Epidermal melanocyte (primary cell): ENCODE results near the gene PIP5K1C.
A peak's percentile ranks its signal among the peaks of the same experiment; 100 is the strongest.

ENCODE experiments used
- DNase-seq: peaks from one replicate; pipeline ENCODE4 v3.0.0; 2011; ENCODE audit warnings: low spot score; ENCODE audit not compliant: insufficient read length

The PIP5K1C gene

GRCh38 chr19:3700242-3701032 lies at the start of gene PIP5K1C:
Gene PIP5K1C (minus strand): TSS chr19:3700468. CDS start chr19:3700390, 78 bp downstream.
- peak; percentile 90 for DNase-seq

- DNase-seq: no peak
Measured at GRCh38 chr19:3748965-3749364, 48.7 kb upstream of the PIP5K1C start.

GRCh38 chr19:3746371-3747056 lies 46.2 kb upstream of the PIP5K1C start:
- DNase-seq: no peak

- DNase-seq: no peak
Measured at GRCh38 chr19:3745363-3746045, 45.2 kb upstream of the PIP5K1C start.

- DNase-seq: no peak
Measured at GRCh38 chr19:3743486-3743885, 43.2 kb upstream of the PIP5K1C start.

- no peak for DNase-seq
Measured at GRCh38 chr19:3740431-3740830, 40.2 kb upstream of the PIP5K1C start.

- no peak for DNase-seq
Measured at GRCh38 chr19:3738477-3739220, 38.4 kb upstream of the PIP5K1C start.

GRCh38 chr19:3737487-3738205 lies 37.4 kb upstream of the PIP5K1C start:
- no peak for DNase-seq

GRCh38 chr19:3736106-3736724 lies 35.9 kb upstream of the PIP5K1C start:
- DNase-seq: no peak

GRCh38 chr19:3734310-3734600 lies 34.0 kb upstream of the PIP5K1C start:
- DNase-seq: no peak

- no peak for DNase-seq
Measured at GRCh38 chr19:3733549-3734309, 33.5 kb upstream of the PIP5K1C start.

- no peak for DNase-seq
Measured at GRCh38 chr19:3732108-3732507, 31.8 kb upstream of the PIP5K1C start.

GRCh38 chr19:3730457-3730958 lies 30.2 kb upstream of the PIP5K1C start:
- no peak for DNase-seq

- peak; percentile 13 for DNase-seq
Measured at GRCh38 chr19:3725640-3726310, 25.5 kb upstream of the PIP5K1C start.

- no peak for DNase-seq
Measured at GRCh38 chr19:3725121-3725520, 24.9 kb upstream of the PIP5K1C start.

- no peak for DNase-seq
Measured at GRCh38 chr19:3723883-3724282, 23.6 kb upstream of the PIP5K1C start.

GRCh38 chr19:3723110-3723488 lies 22.8 kb upstream of the PIP5K1C start:
- DNase-seq: no peak

GRCh38 chr19:3722443-3723109 lies 22.3 kb upstream of the PIP5K1C start:
- peak; percentile 8 for DNase-seq
